Measurements from ENCODE around the gene FABP6.

FABP6 gene

GRCh38 chr5:160280384-160281095 lies 51.2 kb downstream of the FABP6 start:
- FAIRE-seq = no peak
- DNase-seq (ENCODE audit: insufficient read length, low spot score) = no peak
- no peak for TF ChIP-seq CTCF (IDR thresholded peaks at IDR 0.05; ENCODE audit: insufficient read depth, missing control alignments)

DNA sequence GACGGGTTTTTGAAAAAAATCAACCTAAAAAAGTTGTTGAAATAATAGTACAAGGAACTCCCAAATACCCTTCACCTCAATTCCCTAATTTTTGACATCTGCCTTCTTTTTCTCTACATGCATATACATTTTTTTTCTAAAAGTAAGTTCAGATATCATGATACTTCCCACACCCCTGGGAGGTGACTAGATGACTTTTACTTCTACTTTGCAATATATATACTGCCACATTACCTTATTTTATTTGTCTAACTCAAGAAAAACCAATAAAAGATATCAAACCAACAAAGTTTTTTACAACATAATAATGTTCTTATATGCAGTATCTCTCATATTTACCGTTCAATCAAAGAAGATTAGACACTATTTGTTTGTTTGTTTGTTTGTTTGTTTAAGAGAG lies 52.0 kb downstream of the FABP6 start:
- no peak for DNase-seq (ENCODE audit: insufficient read length, low spot score)
- FAIRE-seq = no peak
- TF ChIP-seq CTCF (IDR thresholded peaks at IDR 0.05; ENCODE audit: insufficient read depth, missing control alignments) = no peak

DNA sequence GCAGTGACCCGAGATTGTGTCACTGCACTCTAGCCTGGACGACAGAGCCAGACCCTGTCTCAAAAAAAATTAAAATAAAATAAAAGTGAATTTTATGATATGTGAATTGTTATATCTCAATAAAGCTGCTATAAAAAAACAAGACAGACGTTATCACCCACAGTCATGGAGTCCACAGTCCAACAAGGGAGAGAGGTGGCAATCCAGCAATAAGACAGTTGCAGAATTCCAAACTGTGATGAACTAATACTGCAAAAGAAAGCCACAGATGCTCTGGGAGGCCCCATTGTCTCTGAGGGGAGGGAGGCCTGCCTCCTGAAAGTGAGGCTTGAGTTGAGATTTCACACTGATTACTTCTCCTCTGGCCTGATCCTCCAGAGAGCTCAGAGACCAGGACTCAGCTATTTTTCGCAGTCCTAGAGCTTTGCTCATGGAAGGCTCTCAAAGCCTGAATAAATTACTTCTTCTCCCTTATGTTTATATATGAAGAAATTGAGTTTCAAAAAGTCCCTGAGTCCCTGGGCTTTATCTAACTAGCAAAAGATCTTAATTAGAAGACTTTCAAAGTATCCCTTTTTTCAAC lies 55.1 kb downstream of the FABP6 start:
- TF ChIP-seq CTCF (IDR thresholded peaks at IDR 0.05; ENCODE audit: insufficient read depth, missing control alignments) = no peak
- FAIRE-seq (no peak), DNase-seq (ENCODE audit: insufficient read length, low spot score) (no peak)

- FAIRE-seq = no peak
- TF ChIP-seq CTCF (IDR thresholded peaks at IDR 0.05; ENCODE audit: insufficient read depth, missing control alignments) = no peak
Observed at GRCh38 chr5:160285316-160285715, 56.0 kb downstream of the FABP6 start.

GRCh38 chr5:160286947-160287346 lies 57.6 kb downstream of the FABP6 start:
- no peak for FAIRE-seq
- TF ChIP-seq CTCF (IDR thresholded peaks at IDR 0.05; ENCODE audit: insufficient read depth, missing control alignments) = no peak
- no peak for DNase-seq (ENCODE audit: insufficient read length, low spot score)

More at GRCh38 chr5:160285316-160285715, 56.0 kb downstream of the FABP6 start:
- DNase-seq (ENCODE audit: insufficient read length, low spot score) = no peak

GRCh38 chr5:160287378-160288051 lies 58.2 kb downstream of the FABP6 start:
- DNase-seq (ENCODE audit: insufficient read length, low spot score) (peak; percentile 60), FAIRE-seq (peak; percentile 89)
- no peak for TF ChIP-seq CTCF (IDR thresholded peaks at IDR 0.05; ENCODE audit: insufficient read depth, missing control alignments)
